ENCODE results near the gene TRIM21.

- no peak for TF ChIP-seq CTCF (conservative IDR thresholded peaks at IDR 0.05; ENCODE audit: low read length)
- TF ChIP-seq EZH2phosphoT487 (IDR thresholded peaks at IDR 0.05; ENCODE audit: borderline replicate concordance, low read depth, low read length): no peak
These were observed 23.3 kb downstream of the TRIM21 start for GRCh38 chr11:4370166-4370565.
